T-cell (primary cell): ENCODE results near the gene MYDGF. TPM values are rescaled to one million over a fixed set of nuclear protein-coding genes. Genes with fewer than 3 reads are reported as not detected.
"Not testable (repeated sequence)": the region's sequence is repeated elsewhere in the genome, so short reads cannot be mapped to it uniquely, and the experiment has no call there.

Source experiments
- ATAC-seq, 4 experiments: fragments of 200-7000 bp in 3 of 4; fragments of 150-1000 bp in 1 of 4; cut with Tn5 transposase; replicated peaks in 1 of 4; 1 replicate in 3 of 4; 2 replicates in 1 of 4; pipeline ENCODE4 v1.10.0; 2021; ENCODE audit warnings: moderate library complexity in 3 of 4, mild to moderate bottlenecking in 2 of 4, moderate number of reproducible peaks in 1 of 4
- CTCF ChIA-PET, 2 donors: fragments of 300-600 bp; sonication (Branson Sonifier 250); formaldehyde crosslinking; loops; one replicate each; lab custom pipeline; 2022; ENCODE audit warnings: antibody characterized with exemption in 2 of 2; lab: Charles Lee
- POLR2A ChIA-PET, 2 donors: fragments of 300-600 bp; sonication (Branson Sonifier 250); formaldehyde crosslinking; loops; one replicate each; lab custom pipeline; 2022; ENCODE audit warnings: antibody characterized with exemption in 2 of 2; lab: Charles Lee
- DNase-seq, 35 experiments: peaks; one replicate each; pipeline versions ENCODE4 v3.0.0 to v3.0.0-alpha.2; 2013 to 2023
- H3K27ac ChIP-seq: one replicate; pipeline ENCODE4 v1.5.1; 2013; ENCODE audit warnings: low read length
- H3K27me3 ChIP-seq, 2 experiments: replicated peaks in 1 of 2; 1 replicate in 1 of 2; 2 replicates in 1 of 2; pipeline versions ENCODE4 v1.6.1 to v1.7.0; 2013; ENCODE audit warnings: low read length in 1 of 2, mixed read lengths in 1 of 2; ENCODE audit not compliant: control insufficient read depth in 2 of 2, insufficient read depth in 2 of 2; ENCODE audit errors: extremely low read depth in 1 of 2
- H3K36me3 ChIP-seq, 2 donors: 1 replicate in 1 of 2; 2 replicates in 1 of 2; pipeline versions ENCODE4 v1.6.1 to v1.7.0; 2013; ENCODE audit warnings: low read length in 1 of 2; ENCODE audit not compliant: control insufficient read depth in 2 of 2, insufficient read depth in 1 of 2; ENCODE audit errors: extremely low read depth in 1 of 2
- H3K4me1 ChIP-seq, 2 experiments: 1 replicate in 1 of 2; 2 replicates in 1 of 2; pipeline versions ENCODE4 v1.6.1 to v1.7.0; 2013; ENCODE audit warnings: low read length in 2 of 2, mixed read lengths in 1 of 2; ENCODE audit not compliant: insufficient read depth in 2 of 2, control insufficient read depth in 1 of 2; ENCODE audit errors: extremely low read depth in 1 of 2
- H3K4me3 ChIP-seq, 2 donors: 1 replicate in 1 of 2; 2 replicates in 1 of 2; pipeline versions ENCODE4 v1.5.1 to v1.7.0; 2013; ENCODE audit warnings: mild to moderate bottlenecking in 2 of 2, low read length in 1 of 2, moderate library complexity in 1 of 2; ENCODE audit not compliant: control insufficient read depth in 1 of 2; ENCODE audit errors: extremely low read depth in 1 of 2
- H3K9me3 ChIP-seq: 2 replicates; pipeline ENCODE4 v1.7.0; 2013
- H3K27ac Mint-ChIP-seq, 2 donors: one replicate each; pipeline ENCODE4 v1.8.0; 2020 to 2021; ENCODE audit warnings: mild to moderate bottlenecking in 2 of 2, mixed read lengths in 2 of 2
- H3K27me3 Mint-ChIP-seq, 2 donors: one replicate each; pipeline ENCODE4 v1.8.0; 2021 to 2022; ENCODE audit warnings: mixed read lengths in 2 of 2
- H3K36me3 Mint-ChIP-seq: one replicate; pipeline ENCODE4 v1.8.0; 2021; ENCODE audit warnings: mixed read lengths
- H3K4me1 Mint-ChIP-seq, 3 donors: one replicate each; pipeline ENCODE4 v1.8.0; 2020 to 2022; ENCODE audit warnings: mixed read lengths in 3 of 3, mild to moderate bottlenecking in 1 of 3
- H3K4me3 Mint-ChIP-seq, 3 donors: one replicate each; pipeline ENCODE4 v1.8.0; 2020 to 2022; ENCODE audit warnings: mild to moderate bottlenecking in 3 of 3, mixed read lengths in 3 of 3, moderate library complexity in 3 of 3
- H3K9me3 Mint-ChIP-seq, 3 donors: one replicate each; pipeline ENCODE4 v1.8.0; 2020 to 2022; ENCODE audit warnings: mixed read lengths in 3 of 3
- WGBS: methylation state at CpG from one replicate; pipeline ENCODE4 v1.1.5; 2013; ENCODE audit warnings: missing lambda C conversion rate; ENCODE audit not compliant: insufficient coverage; 5-methylcytosine and 5-hydroxymethylcytosine counted together
- total RNA-seq, 35 experiments: library from RNA in 6 of 35; stranded (reverse) in 6 of 35; fragments of 120-200 nt in 1 of 35; gene quantifications; one replicate each; pipeline versions ENCODE4 v1.2.1 to v1.2.4 and lab custom pipeline; 2013 to 2026

The MYDGF gene
- total RNA-seq, 5 donors from 2014 or later (not counting 1 experiment from before 2014, with no cell fraction given), result 27.5 to 46.4 (median 38.3) TPM

DNA sequence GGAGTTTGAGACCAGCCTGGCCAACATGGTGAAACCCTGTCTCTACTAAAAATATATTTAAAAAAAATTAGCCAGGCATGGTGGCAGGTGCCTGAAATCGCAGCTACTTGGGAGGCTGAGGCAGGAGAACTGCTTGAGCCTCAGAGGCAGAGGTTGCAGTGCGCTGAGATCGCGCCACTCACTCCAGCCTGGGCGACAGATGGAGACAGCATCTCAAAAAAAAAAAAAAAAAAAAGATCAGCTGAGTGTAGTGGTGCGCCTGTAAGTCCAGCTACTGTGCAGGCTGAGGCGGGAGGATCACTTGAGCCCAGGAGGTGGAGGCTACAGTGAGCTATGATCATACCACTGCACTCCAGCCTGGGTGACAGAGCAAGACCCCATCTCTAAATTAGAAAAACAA lies 9.9 kb upstream of the MYDGF start:
- H3K9me3 Mint-ChIP-seq, H3K4me1 ChIP-seq, H3K27ac Mint-ChIP-seq, H3K9me3 ChIP-seq, ATAC-seq, H3K27ac ChIP-seq, H3K27me3 ChIP-seq, H3K4me3 ChIP-seq, DNase-seq, H3K4me1 Mint-ChIP-seq, H3K4me3 Mint-ChIP-seq, H3K27me3 Mint-ChIP-seq: not testable (repeated sequence)
- POLR2A ChIA-PET, result interaction anchor here in 1 of 2 donors (0.6 kb wide), 1 partner anchor 87 kb away, joined by 6 read pairs; no protein-coding TSS in a partner anchor
- CTCF ChIA-PET, result interaction anchor here in 1 of 2 donors (0.6 kb wide), 1 partner anchor 174 kb away, joined by 4 read pairs; no protein-coding TSS in a partner anchor
- peaks cover 30 to 54% of the 10 kb centered on the region in 2 donors for H3K36me3 ChIP-seq
- 100% methylated on average over 2 of the region's 7 CpGs for WGBS
- peaks cover 21% of the 10 kb centered on the region for H3K36me3 Mint-ChIP-seq

DNA sequence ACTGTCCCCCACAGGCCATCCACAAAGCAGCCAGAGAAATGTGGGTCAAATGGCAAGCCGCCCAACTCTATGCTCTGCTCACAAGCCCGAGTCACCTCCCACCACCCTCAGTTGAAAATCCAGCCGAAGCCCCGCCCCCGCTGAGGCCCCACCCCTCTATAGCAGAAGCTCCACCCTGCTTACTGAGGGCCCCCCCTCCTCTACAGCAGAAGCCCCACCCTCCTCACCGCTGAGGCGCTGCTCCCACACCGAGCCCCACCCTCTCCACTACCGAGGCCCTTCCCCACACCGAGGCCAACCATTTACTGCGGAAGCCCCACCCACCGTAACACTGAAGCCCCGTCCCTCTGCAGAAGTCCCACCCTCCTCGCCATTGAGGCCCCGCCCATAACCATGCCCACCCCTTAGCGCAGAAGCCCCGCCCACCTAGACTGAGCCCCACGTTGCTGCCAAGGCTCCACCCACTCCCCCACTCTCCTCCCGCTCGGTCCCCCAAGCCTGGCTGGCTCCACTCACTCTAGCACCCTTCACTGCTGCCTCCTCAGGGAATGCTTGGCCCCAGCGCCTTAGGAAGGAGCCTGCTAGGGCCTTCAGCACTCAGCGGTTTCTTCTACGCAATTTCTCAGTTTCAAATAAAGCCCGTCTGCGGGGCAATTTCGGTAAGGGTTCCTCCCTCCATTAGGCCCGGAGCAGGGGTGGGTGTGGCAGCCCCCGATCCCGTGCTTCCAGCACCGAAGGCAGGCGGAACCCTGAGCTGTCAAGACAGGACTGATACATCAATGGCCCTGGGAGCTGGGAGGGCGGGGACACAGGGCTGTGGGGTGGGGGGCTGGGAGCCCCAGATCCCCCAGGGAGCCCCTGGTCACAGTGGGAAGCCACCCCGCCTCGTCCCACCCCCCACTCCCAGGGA lies 9.0 kb upstream of the MYDGF start:
- Mint-ChIP-seq H3K36me3 (peaks cover 16% of the 10 kb centered on the region), H3K27me3 (no peaks in the 10 kb centered on the region), H3K27ac (no peak overlapping the region), H3K4me1 (no peaks in the 10 kb centered on the region), H3K9me3 (no peaks in the 10 kb centered on the region), H3K4me3 (no peak overlapping the region)
- H3K4me3 ChIP-seq, result no peak overlapping the region
- no peaks in the 10 kb centered on the region for H3K4me1 ChIP-seq
- no peaks in the 10 kb centered on the region for H3K27me3 ChIP-seq
- DNase-seq, result peak in 4 of 35 experiments; percentile 4 to 25 (median 12)
- H3K9me3 ChIP-seq, result no peaks in the 10 kb centered on the region
- CTCF ChIA-PET, result no interaction called here
- POLR2A ChIA-PET, result no interaction called here
- peaks cover 30 to 52% of the 10 kb centered on the region in 2 donors for H3K36me3 ChIP-seq
- ATAC-seq, result peak in 3 of 4 experiments; percentile 35 to 66 (median 47)
- 95% methylated on average over 17 of the region's 34 CpGs for WGBS
- H3K27ac ChIP-seq, result no peak overlapping the region

DNA sequence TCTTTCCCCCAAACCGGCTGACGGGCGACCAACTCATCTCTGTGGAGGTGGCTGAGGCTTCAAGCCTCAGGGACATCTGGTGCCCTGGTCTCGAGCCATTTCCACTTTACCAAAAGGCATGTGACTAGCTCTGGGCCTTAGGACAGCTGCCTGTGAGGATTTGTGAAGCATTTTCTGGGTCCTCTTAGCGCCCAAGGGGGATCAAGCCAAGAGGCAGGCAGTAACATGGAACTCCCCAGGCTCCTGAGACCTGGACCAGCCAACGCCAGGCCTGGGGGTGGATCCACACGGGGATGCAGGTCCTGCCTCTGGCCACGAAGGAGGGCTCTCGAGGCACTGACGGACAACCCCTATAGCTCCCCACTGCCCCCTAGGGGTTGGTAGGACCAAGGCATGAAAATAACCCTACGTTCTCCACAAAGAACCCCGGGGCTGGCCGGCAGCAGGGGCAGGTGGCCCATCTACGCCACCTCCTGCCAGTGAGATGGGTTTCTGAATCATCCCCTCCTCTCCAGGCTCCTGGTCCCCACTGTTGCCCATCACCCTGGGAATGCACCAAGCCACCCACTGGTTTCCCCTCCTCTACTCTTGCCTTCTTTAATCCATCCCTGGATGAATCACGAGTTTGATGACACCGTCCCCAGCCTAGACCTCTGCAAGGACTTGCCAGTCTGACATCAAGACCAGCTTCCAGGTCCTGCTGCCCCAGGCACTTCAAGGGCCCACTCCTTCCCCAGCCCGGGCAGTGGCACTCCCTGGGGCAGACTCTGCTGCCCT lies 7.0 kb upstream of the MYDGF start:
- Histone ChIP-seq H3K4me1 (no peaks in the 10 kb centered on the region), H3K27ac (no peak overlapping the region), H3K36me3 (peaks cover 22 to 36% of the 10 kb centered on the region in 2 donors), H3K27me3 (no peaks in the 10 kb centered on the region), H3K4me3 (no peak overlapping the region), H3K9me3 (no peaks in the 10 kb centered on the region)
- Mint-ChIP-seq H3K4me1 (no peaks in the 10 kb centered on the region), H3K9me3 (no peaks in the 10 kb centered on the region), H3K4me3 (no peak overlapping the region), H3K27me3 (no peaks in the 10 kb centered on the region), H3K27ac (peak overlapping the region in 1 of 2 donors; percentile 11), H3K36me3 (peaks cover 10% of the 10 kb centered on the region)
- no peak for ATAC-seq
- CTCF ChIA-PET, result interaction anchor here in 1 of 2 donors (0.6 kb wide), 1 partner anchor 1680 kb away, joined by 3 read pairs; no protein-coding TSS in a partner anchor
- peak in 4 of 35 experiments; percentile 10 to 46 (median 16) for DNase-seq
- 92% methylated on average over 12 of the region's 17 CpGs for WGBS
- POLR2A ChIA-PET, result no interaction called here

DNA sequence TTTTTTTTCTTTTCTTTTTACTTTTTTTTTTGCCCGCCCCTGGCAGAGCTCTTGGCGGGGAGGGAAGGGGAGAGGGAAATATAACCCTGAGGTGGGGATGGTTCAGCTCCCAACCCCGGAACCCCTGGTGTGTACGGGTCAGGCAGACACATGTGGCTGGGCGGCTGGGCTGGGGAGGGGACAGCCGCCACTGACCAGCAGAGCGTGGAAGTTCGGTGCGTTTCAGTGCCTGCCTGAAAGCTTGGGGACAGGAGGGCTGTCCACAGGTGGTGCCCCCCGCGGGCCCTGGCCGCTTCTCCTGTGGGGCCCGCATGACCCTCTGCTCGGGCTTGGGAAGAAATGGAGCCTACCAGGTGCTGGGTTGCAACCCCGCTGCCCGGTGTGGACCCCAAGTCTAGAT lies 5.2 kb upstream of the MYDGF start:
- Histone ChIP-seq H3K27ac (no peak overlapping the region), H3K4me1 (peaks cover 0 to 5% of the 10 kb centered on the region in 2 experiments), H3K4me3 (no peak overlapping the region), H3K36me3 (peaks cover 22 to 35% of the 10 kb centered on the region in 2 donors), H3K27me3 (no peaks in the 10 kb centered on the region), H3K9me3 (no peaks in the 10 kb centered on the region)
- 98% methylated on average over 15 of the region's 16 CpGs for WGBS
- ATAC-seq, result no peak
- Mint-ChIP-seq H3K27ac (no peak overlapping the region), H3K4me3 (no peak overlapping the region), H3K9me3 (no peaks in the 10 kb centered on the region), H3K27me3 (no peaks in the 10 kb centered on the region), H3K4me1 (peaks cover 0 to 2% (median 0%) of the 10 kb centered on the region in 3 donors), H3K36me3 (peaks cover 7% of the 10 kb centered on the region)
- DNase-seq, result no peak
- POLR2A ChIA-PET, result no interaction called here
- CTCF ChIA-PET, result no interaction called here

DNA sequence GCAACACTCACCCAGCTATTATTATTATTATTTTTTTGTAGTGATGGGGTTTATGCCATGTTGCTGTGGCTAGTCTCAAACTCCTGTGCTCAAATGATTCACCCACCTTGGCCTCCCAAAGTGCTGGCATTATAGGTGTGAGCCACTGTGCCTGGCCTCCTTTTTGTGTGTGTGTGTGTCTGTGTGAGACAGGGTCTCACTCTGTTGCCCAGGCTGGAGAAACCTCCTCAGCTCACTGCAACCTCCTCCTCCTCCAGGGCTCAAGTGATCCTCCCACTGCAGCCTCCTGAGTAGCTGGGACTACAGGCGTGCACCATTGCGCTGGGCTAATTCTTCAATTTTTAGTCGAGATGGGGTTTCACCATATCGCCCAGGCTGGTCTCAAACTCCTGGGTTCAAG lies 3.6 kb upstream of the MYDGF start:
- Mint-ChIP-seq H3K36me3 (peaks cover 7% of the 10 kb centered on the region), H3K27ac (peak overlapping the region in 1 of 2 donors; percentile 39), H3K4me1 (peaks cover 8 to 11% (median 10%) of the 10 kb centered on the region in 3 donors), H3K9me3 (no peaks in the 10 kb centered on the region), H3K4me3 (no peak overlapping the region), H3K27me3 (no peaks in the 10 kb centered on the region)
- ATAC-seq (no peak), DNase-seq (no peak)
- 96% methylated on average over 4 of the region's 4 CpGs for WGBS
- Histone ChIP-seq H3K27me3 (no peaks in the 10 kb centered on the region), H3K36me3 (peaks cover 23 to 25% of the 10 kb centered on the region in 2 donors), H3K27ac (no peak overlapping the region), H3K9me3 (no peaks in the 10 kb centered on the region), H3K4me3 (no peak overlapping the region), H3K4me1 (peaks cover 2 to 18% of the 10 kb centered on the region in 2 experiments)
- ChIA-PET CTCF (interaction anchor here in 1 of 2 donors (0.6 kb wide), 1 partner anchor 95 kb away, joined by 8 read pairs; no protein-coding TSS in a partner anchor), POLR2A (no interaction called here)

DNA sequence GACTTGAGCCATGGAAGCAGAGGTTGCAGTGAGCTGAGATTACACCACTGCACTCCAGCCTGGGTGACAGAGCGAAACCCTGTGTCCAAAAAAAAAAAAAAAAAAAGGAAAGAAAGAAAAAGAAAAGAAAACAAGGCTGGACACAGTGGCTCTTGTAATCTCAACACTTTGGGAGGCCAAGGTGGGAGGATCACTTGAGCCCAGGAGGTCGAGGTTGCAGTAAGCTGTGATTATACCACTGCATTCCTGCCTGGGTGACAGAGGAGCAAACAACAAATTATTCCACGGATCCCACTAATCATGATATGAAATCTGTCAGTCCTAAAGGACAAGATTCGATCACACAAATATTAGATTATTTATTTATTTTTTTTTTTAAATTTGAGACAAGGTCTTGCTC lies 3.1 kb upstream of the MYDGF start:
- Histone ChIP-seq H3K4me1 (peaks cover 2 to 21% of the 10 kb centered on the region in 2 experiments), H3K36me3 (peaks cover 25 to 28% of the 10 kb centered on the region in 2 donors), H3K9me3 (no peaks in the 10 kb centered on the region), H3K27me3 (no peaks in the 10 kb centered on the region), H3K4me3 (no peak overlapping the region), H3K27ac (no peak overlapping the region)
- CTCF ChIA-PET, result interaction anchor here in 1 of 2 donors (0.6 kb wide), 1 partner anchor 96 kb away, joined by 8 read pairs; no protein-coding TSS in a partner anchor
- Mint-ChIP-seq H3K4me3 (no peak overlapping the region), H3K36me3 (peaks cover 9% of the 10 kb centered on the region), H3K9me3 (no peaks in the 10 kb centered on the region), H3K27me3 (no peaks in the 10 kb centered on the region), H3K27ac (peak overlapping the region in 1 of 2 donors; percentile 22), H3K4me1 (peaks cover 8 to 15% (median 12%) of the 10 kb centered on the region in 3 donors)
- ATAC-seq (no peak), DNase-seq (no peak)
- 40% methylated on average over 1 of the region's 4 CpGs for WGBS
- POLR2A ChIA-PET, result interaction anchor here in 1 of 2 donors (0.6 kb wide), 2 partner anchors 49 to 962 kb away, joined by 3 to 11 read pairs; no protein-coding TSS in a partner anchor
